Muscle of leg (tissue), 11 donors: ENCODE results near the gene NFIA. TPM values are rescaled to one million over a fixed set of nuclear protein-coding genes. Genes with fewer than 3 reads are reported as not detected.

Experiments
- DNase-seq: peaks from one replicate; pipeline ENCODE4 v3.0.0; 2013
- H3K27ac ChIP-seq: one replicate; pipeline ENCODE4 v1.5.1; 2013; ENCODE audit warnings: mild to moderate bottlenecking, low read length, control low read depth
- H3K27me3 ChIP-seq: one replicate; pipeline ENCODE4 v1.6.1; 2013; ENCODE audit warnings: low read length; ENCODE audit not compliant: control insufficient read depth, insufficient read depth
- H3K36me3 ChIP-seq: one replicate; pipeline ENCODE4 v1.6.1; 2013; ENCODE audit warnings: low read length; ENCODE audit not compliant: control insufficient read depth, insufficient read depth
- H3K4me1 ChIP-seq: one replicate; pipeline ENCODE4 v1.6.1; 2013; ENCODE audit warnings: low read length; ENCODE audit not compliant: control insufficient read depth, insufficient read depth
- H3K4me3 ChIP-seq: one replicate; pipeline ENCODE4 v1.5.1; 2013; ENCODE audit warnings: low read length, control low read depth
- H3K9me3 ChIP-seq: replicated peaks from 2 replicates; pipeline ENCODE4 v1.6.1; 2013; ENCODE audit warnings: low read depth, low read length; ENCODE audit not compliant: control insufficient read depth
- WGBS: methylation state at CpG from one replicate; pipeline ENCODE4 v1.1.5; 2013; ENCODE audit warnings: missing lambda C conversion rate; ENCODE audit not compliant: insufficient coverage; 5-methylcytosine and 5-hydroxymethylcytosine counted together
- polyA plus RNA-seq, 8 donors: library from polyadenylated mRNA; unstranded; fragments of 120-200 nt; gene quantifications; one replicate each; pipeline versions ENCODE4 v1.2.1 to v1.2.3, GENCODE V29; 2013; ENCODE audit warnings: inconsistent platforms in 1 of 8, low replicate concordance in 1 of 8; ENCODE audit not compliant: insufficient read length in 8 of 8, insufficient read depth in 1 of 8
- total RNA-seq: library from RNA; stranded (reverse); fragments of 120-200 nt; gene quantifications from one replicate; pipeline ENCODE4 v1.2.4, GENCODE V29; 2013

NFIA gene
- total and polyA plus RNA-seq, 9 donors = 21.6 to 41.0 (median 29.7) TPM

DNA sequence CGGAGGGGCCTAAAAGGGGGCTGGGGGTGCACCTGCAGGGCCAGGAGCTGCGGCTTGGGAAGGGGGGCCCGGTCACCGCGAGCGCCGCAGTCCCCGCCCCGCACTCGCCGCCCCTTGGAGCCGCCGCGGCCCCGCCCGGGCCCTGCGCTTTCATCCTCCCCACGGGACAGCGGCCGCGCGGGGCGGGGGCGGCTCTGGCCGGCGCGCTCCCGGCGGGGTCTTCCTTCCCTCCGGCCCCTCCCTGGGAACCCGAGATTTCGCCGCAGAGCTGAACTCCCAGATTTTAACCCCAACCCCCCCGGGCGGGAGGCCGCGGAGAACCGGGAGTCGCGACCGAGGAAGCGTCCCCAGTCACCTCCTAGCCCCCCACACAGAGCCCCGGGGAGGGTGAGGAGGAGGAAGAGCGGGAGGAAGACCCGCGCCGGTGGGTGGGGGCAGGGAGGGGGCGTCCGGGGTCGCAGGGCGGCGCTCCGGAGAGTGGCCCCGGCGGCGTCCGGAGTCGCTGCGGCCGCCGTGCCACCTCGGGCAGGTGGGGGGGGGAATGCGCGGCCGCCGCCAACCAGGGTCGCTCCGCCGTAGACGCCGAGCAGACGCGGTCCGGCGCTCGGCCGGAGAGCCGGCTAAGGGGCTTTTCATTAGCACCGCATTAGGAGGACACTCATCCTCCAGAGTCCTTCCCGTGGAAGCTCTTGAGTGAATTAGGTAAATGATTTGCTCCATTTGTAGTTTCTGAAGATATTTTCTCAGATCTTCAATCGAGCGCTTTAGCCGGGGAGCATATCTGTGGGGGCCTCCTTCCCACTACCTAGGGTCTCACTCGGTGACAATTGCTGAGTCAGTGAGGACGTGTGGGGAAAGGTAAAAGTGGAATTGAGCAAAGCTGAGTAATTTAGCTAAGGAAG lies 31.6 kb upstream of the NFIA start:
- Histone ChIP-seq H3K27ac (peak overlapping the region; percentile 96), H3K4me1 (peaks cover 34% of the 10 kb centered on the region), H3K9me3 (no peaks in the 10 kb centered on the region), H3K36me3 (no peaks in the 10 kb centered on the region), H3K4me3 (peak overlapping the region; percentile 86), H3K27me3 (peaks cover 5% of the 10 kb centered on the region)
- WGBS = under 1% methylated on average over 61 of the region's 85 CpGs
- DNase-seq = peak; percentile 57

DNA sequence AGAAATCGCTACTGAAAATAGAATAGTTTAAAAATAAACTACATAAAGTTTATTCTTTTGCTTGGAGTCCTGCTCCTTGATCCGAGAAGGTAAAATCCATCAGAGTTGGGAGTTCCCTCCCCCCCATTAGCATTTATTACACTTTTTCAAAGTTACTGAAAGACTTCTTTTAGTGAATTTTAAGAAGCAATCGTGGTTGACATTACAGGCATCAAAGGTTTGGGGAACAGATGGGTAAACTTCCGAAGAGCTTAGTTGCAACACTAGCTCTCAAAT lies 31.0 kb upstream of the NFIA start:
- no CpG with 5 or more reads among the region's 4 CpGs for WGBS

GRCh38 chr1:61051719-61052394 lies 30.5 kb upstream of the NFIA start:
- peaks cover 34% of the 10 kb centered on the region for H3K4me1 ChIP-seq

More for the DNA sequence above, 31.0 kb upstream of the NFIA start:
- Histone ChIP-seq H3K27me3 (peaks cover 5% of the 10 kb centered on the region), H3K9me3 (no peaks in the 10 kb centered on the region), H3K27ac (peak overlapping the region; percentile 89), H3K36me3 (no peaks in the 10 kb centered on the region), H3K4me3 (peak overlapping the region; percentile 86), H3K4me1 (peaks cover 34% of the 10 kb centered on the region)
- DNase-seq = no peak

DNA sequence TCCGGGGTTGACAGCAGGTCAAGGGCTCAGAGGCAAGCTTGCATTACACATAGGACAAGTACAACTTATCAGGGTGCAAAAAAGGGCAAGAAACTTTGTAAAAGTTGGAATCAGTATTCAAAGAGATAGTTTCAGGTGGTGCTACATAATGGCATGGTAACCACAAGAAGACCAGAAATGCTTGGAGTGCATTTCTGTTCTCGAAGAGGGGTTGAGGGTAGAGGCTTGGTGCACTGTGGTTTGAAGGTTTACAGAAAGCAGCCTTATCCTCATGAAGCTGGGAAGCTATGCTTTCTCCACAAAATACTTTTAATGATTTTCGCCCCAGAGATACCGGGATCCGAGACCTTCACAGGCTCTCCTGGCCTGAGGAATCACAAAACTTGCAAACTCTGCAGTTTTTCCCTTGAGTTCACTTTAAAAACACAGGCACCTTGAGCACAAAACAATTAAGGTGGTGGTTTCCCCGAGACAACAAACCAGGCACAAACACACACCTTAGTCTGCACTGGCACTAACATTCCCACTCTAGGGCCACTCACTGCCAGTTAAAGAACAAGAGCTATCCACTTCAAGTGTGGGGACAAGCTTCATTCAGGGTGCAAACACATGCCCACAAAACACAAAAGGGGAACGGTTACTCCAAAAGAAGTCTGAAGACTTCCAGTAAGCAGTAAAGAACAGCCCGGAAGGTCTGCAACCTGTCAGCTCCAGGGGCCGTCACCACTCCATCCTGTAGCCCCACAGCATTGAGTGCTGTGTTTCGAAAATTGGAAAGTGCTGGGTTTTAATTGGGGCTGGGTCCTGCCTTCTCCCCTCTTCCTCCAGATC lies 29.8 kb upstream of the NFIA start:
- Histone ChIP-seq H3K4me1 (peaks cover 34% of the 10 kb centered on the region), H3K4me3 (peak overlapping the region; percentile 3), H3K36me3 (no peaks in the 10 kb centered on the region), H3K27ac (peak overlapping the region; percentile 89), H3K9me3 (no peaks in the 10 kb centered on the region), H3K27me3 (peaks cover 5% of the 10 kb centered on the region)
- WGBS = 8% methylated on average over 5 of the region's 10 CpGs
- DNase-seq = peak; percentile 44

More at GRCh38 chr1:61051719-61052394, 30.5 kb upstream of the NFIA start:
- peak overlapping the region; percentile 89 for H3K27ac ChIP-seq
- 15% methylated on average over 21 of the region's 23 CpGs for WGBS
- peaks cover 5% of the 10 kb centered on the region for H3K27me3 ChIP-seq
- no peaks in the 10 kb centered on the region for H3K36me3 ChIP-seq
- H3K4me3 ChIP-seq = peak overlapping the region; percentile 86
- no peaks in the 10 kb centered on the region for H3K9me3 ChIP-seq
- DNase-seq = peak; percentile 87

DNA sequence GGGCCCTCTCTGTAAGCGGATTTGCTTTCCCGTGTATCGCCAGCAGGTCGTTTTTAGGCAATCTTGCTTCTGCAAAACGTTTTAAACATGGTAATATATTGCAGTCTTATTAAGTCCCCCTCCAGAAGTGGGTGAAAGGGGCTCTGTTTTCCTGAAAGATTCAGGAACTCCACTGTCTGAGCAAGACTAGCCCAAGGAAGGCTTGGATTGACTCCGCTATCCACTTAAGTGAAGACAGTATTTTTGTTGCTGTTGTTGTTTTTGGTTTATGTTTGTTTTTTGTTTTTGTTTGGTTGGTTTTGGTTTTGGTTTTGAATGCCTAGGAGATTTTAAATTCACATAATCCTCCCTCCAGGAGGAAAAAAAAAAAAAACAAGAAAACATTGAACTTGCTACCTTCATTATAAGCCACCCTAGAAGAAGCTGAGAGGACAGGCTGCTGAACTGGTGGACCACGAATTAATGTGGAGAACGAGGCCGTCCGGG lies 29.1 kb upstream of the NFIA start:
- DNase-seq = peak; percentile 62
- 0% methylated on average over 4 of the region's 10 CpGs for WGBS
- Histone ChIP-seq H3K27me3 (peaks cover 5% of the 10 kb centered on the region), H3K9me3 (no peaks in the 10 kb centered on the region), H3K36me3 (no peaks in the 10 kb centered on the region), H3K27ac (peak overlapping the region; percentile 89), H3K4me3 (peak overlapping the region; percentile 44), H3K4me1 (peaks cover 36% of the 10 kb centered on the region)

GRCh38 chr1:61053712-61054600 lies 28.4 kb upstream of the NFIA start:
- Histone ChIP-seq H3K36me3 (no peaks in the 10 kb centered on the region), H3K27me3 (peaks cover 5% of the 10 kb centered on the region), H3K9me3 (no peaks in the 10 kb centered on the region), H3K27ac (peak overlapping the region; percentile 89), H3K4me1 (peaks cover 36% of the 10 kb centered on the region), H3K4me3 (peak overlapping the region; percentile 44)
- peak; percentile 66 for DNase-seq
- 2% methylated on average over 36 of the region's 54 CpGs for WGBS

GRCh38 chr1:61054601-61054993 lies 27.8 kb upstream of the NFIA start:
- Histone ChIP-seq H3K4me1 (peaks cover 34% of the 10 kb centered on the region), H3K4me3 (peak overlapping the region; percentile 44), H3K9me3 (no peaks in the 10 kb centered on the region), H3K27me3 (peaks cover 5% of the 10 kb centered on the region), H3K27ac (peak overlapping the region; percentile 89), H3K36me3 (no peaks in the 10 kb centered on the region)
- WGBS = 11% methylated on average over 11 of the region's 13 CpGs
- peak; percentile 37 for DNase-seq

GRCh38 chr1:61055110-61055614 lies 27.2 kb upstream of the NFIA start:
- Histone ChIP-seq H3K9me3 (no peaks in the 10 kb centered on the region), H3K4me1 (peaks cover 31% of the 10 kb centered on the region), H3K4me3 (no peak overlapping the region), H3K27me3 (peaks cover 5% of the 10 kb centered on the region), H3K27ac (peak overlapping the region; percentile 89), H3K36me3 (no peaks in the 10 kb centered on the region)
- peak; percentile 94 for DNase-seq

DNA sequence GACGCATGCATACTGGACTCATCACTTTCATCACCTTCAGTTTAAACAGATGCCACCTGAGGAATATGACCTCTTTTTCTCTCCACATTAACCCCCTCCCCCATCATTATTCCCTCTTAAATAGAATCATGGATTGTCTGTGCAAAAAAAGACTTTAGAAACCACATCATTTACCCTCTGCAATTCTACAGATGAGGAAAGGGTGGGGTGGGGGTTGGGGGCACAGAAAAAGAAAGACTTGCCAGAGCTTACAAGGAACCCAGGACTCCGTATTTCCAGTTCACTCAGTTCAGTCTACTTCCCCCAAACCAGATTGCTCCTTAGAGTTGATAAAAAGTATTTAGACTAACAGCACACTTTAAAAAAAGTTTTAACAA lies 26.2 kb upstream of the NFIA start:
- peaks cover 29% of the 10 kb centered on the region for H3K4me1 ChIP-seq
- H3K4me3 ChIP-seq = peak overlapping the region; percentile 77
- no peak for DNase-seq
- H3K27me3 ChIP-seq = peaks cover 3% of the 10 kb centered on the region
- WGBS = no CpG with 5 or more reads among the region's 2 CpGs
- no peaks in the 10 kb centered on the region for H3K36me3 ChIP-seq
- peak overlapping the region; percentile 89 for H3K27ac ChIP-seq
- no peaks in the 10 kb centered on the region for H3K9me3 ChIP-seq
